Right lobe of liver (tissue), 4 donors: ENCODE results near the gene PTPRD.

Source experiments
- CTCF ChIP-seq, 4 donors: fragments of 200-600 bp in 3 of 4; fragments of 450-650 bp in 1 of 4; IDR thresholded peaks; one replicate each; pipeline versions ENCODE4 v1.5.1 to v1.8.0; 2016 to 2022; ENCODE audit warnings: antibody characterized with exemption in 4 of 4, mild to moderate bottlenecking in 2 of 4
- POLR2A ChIP-seq: fragments of 450-650 bp; IDR thresholded peaks from one replicate; pipeline ENCODE4 v1.6.1; 2017; ENCODE audit warnings: antibody characterized with exemption, mild to moderate bottlenecking
- donor health status: DM: no; HTN: no; CAD: no.
- donor health status: DM: no; HTN: no; CAD: no.
- donor health status: DM: no; HTN: yes; CAD: no.

- TF ChIP-seq CTCF (IDR thresholded peaks at IDR 0.05) (no peak), POLR2A (no peak)
These were observed 609.8 kb downstream of the PTPRD start for GRCh38 chr9:10003047-10003446.
